Measurements from ENCODE around the gene SNX8.

Gene SNX8

GRCh38 chr7:2253021-2253420 is 61.2 kb downstream of the SNX8 start:
- H3K4me1 Mint-ChIP-seq: peaks cover 12% of the 10 kb centered on the region
- H3K27ac Mint-ChIP-seq (ENCODE audit: low read depth): peak overlapping the region; percentile 59

GRCh38 chr7:2251841-2252771 is 62.1 kb downstream of the SNX8 start:
- ATAC-seq (replicated peaks; ENCODE audit: extremely low read depth, poor library complexity, severe bottlenecking): no peak
- no peak overlapping the region for H3K4me3 Mint-ChIP-seq
- H3K27me3 Mint-ChIP-seq: no peaks in the 10 kb centered on the region
- H3K4me1 Mint-ChIP-seq: peaks cover 12% of the 10 kb centered on the region
- no peaks in the 10 kb centered on the region for H3K9me3 Mint-ChIP-seq
- H3K27ac Mint-ChIP-seq (ENCODE audit: low read depth): no peak overlapping the region
- peaks cover 8% of the 10 kb centered on the region for H3K36me3 Mint-ChIP-seq (ENCODE audit: insufficient read depth)
- DNase-seq (ENCODE audit: low spot score in 2 of 2): no peak

More at GRCh38 chr7:2253021-2253420, 61.2 kb downstream of the SNX8 start:
- DNase-seq (ENCODE audit: low spot score in 2 of 2): no peak
- Mint-ChIP-seq H3K36me3 (ENCODE audit: insufficient read depth) (peaks cover 8% of the 10 kb centered on the region), H3K27me3 (no peaks in the 10 kb centered on the region), H3K9me3 (no peaks in the 10 kb centered on the region), H3K4me3 (no peak overlapping the region)
- ATAC-seq (replicated peaks; ENCODE audit: extremely low read depth, poor library complexity, severe bottlenecking): no peak

GRCh38 chr7:2251381-2251780 is 62.9 kb downstream of the SNX8 start:
- DNase-seq (ENCODE audit: low spot score in 2 of 2) (no peak), ATAC-seq (replicated peaks; ENCODE audit: extremely low read depth, poor library complexity, severe bottlenecking) (no peak)
- H3K4me3 Mint-ChIP-seq: no peak overlapping the region
- H3K27me3 Mint-ChIP-seq: no peaks in the 10 kb centered on the region
- H3K4me1 Mint-ChIP-seq: peaks cover 12% of the 10 kb centered on the region
- no peak overlapping the region for H3K27ac Mint-ChIP-seq (ENCODE audit: low read depth)
- peaks cover 8% of the 10 kb centered on the region for H3K36me3 Mint-ChIP-seq (ENCODE audit: insufficient read depth)
- no peaks in the 10 kb centered on the region for H3K9me3 Mint-ChIP-seq

- DNase-seq (ENCODE audit: low spot score in 2 of 2) (no peak), ATAC-seq (replicated peaks; ENCODE audit: extremely low read depth, poor library complexity, severe bottlenecking) (no peak)
- Mint-ChIP-seq H3K36me3 (ENCODE audit: insufficient read depth) (peaks cover 8% of the 10 kb centered on the region), H3K27ac (ENCODE audit: low read depth) (no peak overlapping the region), H3K4me3 (no peak overlapping the region), H3K4me1 (peaks cover 16% of the 10 kb centered on the region), H3K9me3 (no peaks in the 10 kb centered on the region), H3K27me3 (no peaks in the 10 kb centered on the region)
These were observed 64.4 kb downstream of the SNX8 start for GRCh38 chr7:2249744-2250323.

- Mint-ChIP-seq H3K4me1 (peaks cover 16% of the 10 kb centered on the region), H3K36me3 (ENCODE audit: insufficient read depth) (peaks cover 8% of the 10 kb centered on the region), H3K27ac (ENCODE audit: low read depth) (peak overlapping the region; percentile 52), H3K4me3 (no peak overlapping the region), H3K9me3 (no peaks in the 10 kb centered on the region), H3K27me3 (no peaks in the 10 kb centered on the region)
- ATAC-seq (replicated peaks; ENCODE audit: extremely low read depth, poor library complexity, severe bottlenecking) (no peak), DNase-seq (ENCODE audit: low spot score in 2 of 2) (no peak)
These were observed 65.1 kb downstream of the SNX8 start for GRCh38 chr7:2248984-2249694.

- no peak overlapping the region for H3K4me3 Mint-ChIP-seq
- H3K27ac Mint-ChIP-seq (ENCODE audit: low read depth): no peak overlapping the region
- peaks cover 11% of the 10 kb centered on the region for H3K36me3 Mint-ChIP-seq (ENCODE audit: insufficient read depth)
- ATAC-seq (replicated peaks; ENCODE audit: extremely low read depth, poor library complexity, severe bottlenecking): no peak
- H3K9me3 Mint-ChIP-seq: no peaks in the 10 kb centered on the region
- no peak for DNase-seq (ENCODE audit: low spot score in 2 of 2)
- H3K27me3 Mint-ChIP-seq: no peaks in the 10 kb centered on the region
- H3K4me1 Mint-ChIP-seq: peaks cover 16% of the 10 kb centered on the region
These were observed 66.9 kb downstream of the SNX8 start for GRCh38 chr7:2247141-2247995.

- Mint-ChIP-seq H3K27ac (ENCODE audit: low read depth) (peak overlapping the region; percentile 27), H3K4me1 (peaks cover 16% of the 10 kb centered on the region), H3K27me3 (no peaks in the 10 kb centered on the region), H3K36me3 (ENCODE audit: insufficient read depth) (peaks cover 10% of the 10 kb centered on the region), H3K9me3 (no peaks in the 10 kb centered on the region), H3K4me3 (no peak overlapping the region)
- DNase-seq (ENCODE audit: low spot score in 2 of 2) (no peak), ATAC-seq (replicated peaks; ENCODE audit: extremely low read depth, poor library complexity, severe bottlenecking) (no peak)
These were observed 68.2 kb downstream of the SNX8 start for GRCh38 chr7:2245883-2246675.

GRCh38 chr7:2244404-2244995 is 69.7 kb downstream of the SNX8 start:
- H3K36me3 Mint-ChIP-seq (ENCODE audit: insufficient read depth): peaks cover 8% of the 10 kb centered on the region
- peaks cover 16% of the 10 kb centered on the region for H3K4me1 Mint-ChIP-seq
- H3K27ac Mint-ChIP-seq (ENCODE audit: low read depth): no peak overlapping the region
- H3K27me3 Mint-ChIP-seq: no peaks in the 10 kb centered on the region
- ATAC-seq (replicated peaks; ENCODE audit: extremely low read depth, poor library complexity, severe bottlenecking) (no peak), DNase-seq (ENCODE audit: low spot score in 2 of 2) (no peak)
- no peak overlapping the region for H3K4me3 Mint-ChIP-seq
- no peaks in the 10 kb centered on the region for H3K9me3 Mint-ChIP-seq

GRCh38 chr7:2243458-2243857 is 70.8 kb downstream of the SNX8 start:
- Mint-ChIP-seq H3K4me1 (peaks cover 9% of the 10 kb centered on the region), H3K36me3 (ENCODE audit: insufficient read depth) (peaks cover 12% of the 10 kb centered on the region), H3K27ac (ENCODE audit: low read depth) (no peak overlapping the region), H3K4me3 (peak overlapping the region; percentile 90), H3K27me3 (no peaks in the 10 kb centered on the region), H3K9me3 (no peaks in the 10 kb centered on the region)
- ATAC-seq (replicated peaks; ENCODE audit: extremely low read depth, poor library complexity, severe bottlenecking) (no peak), DNase-seq (ENCODE audit: low spot score in 2 of 2) (no peak)

- Mint-ChIP-seq H3K4me3 (peak overlapping the region; percentile 90), H3K27ac (ENCODE audit: low read depth) (peak overlapping the region; percentile 93), H3K27me3 (no peaks in the 10 kb centered on the region), H3K4me1 (peaks cover 9% of the 10 kb centered on the region), H3K9me3 (no peaks in the 10 kb centered on the region), H3K36me3 (ENCODE audit: insufficient read depth) (peaks cover 15% of the 10 kb centered on the region)
- ATAC-seq (replicated peaks; ENCODE audit: extremely low read depth, poor library complexity, severe bottlenecking): peak; percentile 42
- DNase-seq (ENCODE audit: low spot score in 2 of 2): no peak
These were observed 71.5 kb downstream of the SNX8 start for GRCh38 chr7:2242541-2243429.
